AG04450 (cell line): ENCODE data around the gene BNC1. TPM values are rescaled to one million over a fixed set of nuclear protein-coding genes. Genes with fewer than 3 reads are reported as not detected.
A peak's percentile ranks its signal among the peaks of the same experiment; 100 is the strongest.

Experiments
- CTCF ChIA-PET: fragments of 300-600, 350-600 bp; formaldehyde crosslinking; extraction: SDS; loops from one replicate; lab custom pipeline; 2022; ENCODE audit warnings: antibody characterized with exemption, inconsistent platforms; lab: Charles Lee
- POLR2A ChIA-PET: fragments of 350-600 bp; formaldehyde crosslinking; extraction: SDS; loops from one replicate; lab custom pipeline; 2021; ENCODE audit warnings: antibody characterized with exemption, inconsistent platforms; lab: Yijun Ruan, JAX
- DNase-seq: peaks from one replicate; pipeline ENCODE4 v3.0.0-alpha.2; 2011; ENCODE audit warnings: low read depth, low spot score
- H3K27ac ChIP-seq: one replicate; pipeline ENCODE4 v1.5.1; 2012; ENCODE audit warnings: low read depth, low read length, control low read depth
- H3K27me3 ChIP-seq: one replicate; pipeline ENCODE4 v1.6.0; 2012; ENCODE audit warnings: low read length; ENCODE audit not compliant: control insufficient read depth, insufficient read depth
- H3K4me3 ChIP-seq: 2 replicates; pipeline ENCODE4 v1.5.1; 2011; ENCODE audit warnings: mild to moderate bottlenecking, low read depth, low read length, control low read depth
- H3K9me3 ChIP-seq: 2 replicates; pipeline ENCODE4 v1.5.1; 2012; ENCODE audit warnings: low read length; ENCODE audit not compliant: control insufficient read depth, insufficient read depth
- polyA plus RNA-seq: library from polyadenylated mRNA; depleted of rRNA; stranded (reverse); fragments of >200 nt; gene quantifications from 2 replicates; pipeline ENCODE4 v1.2.3, GENCODE V29; 2011
- TF ChIP-seq, protein P1 (sequence below): IDR thresholded peaks from 2 replicates; pipeline ENCODE4 v1.5.1; 2011; ENCODE audit warnings: low read depth, low read length, control low read depth, inconsistent platforms

Gene BNC1
- polyA plus RNA-seq, 1 experiment = 2.2 TPM

DNA sequence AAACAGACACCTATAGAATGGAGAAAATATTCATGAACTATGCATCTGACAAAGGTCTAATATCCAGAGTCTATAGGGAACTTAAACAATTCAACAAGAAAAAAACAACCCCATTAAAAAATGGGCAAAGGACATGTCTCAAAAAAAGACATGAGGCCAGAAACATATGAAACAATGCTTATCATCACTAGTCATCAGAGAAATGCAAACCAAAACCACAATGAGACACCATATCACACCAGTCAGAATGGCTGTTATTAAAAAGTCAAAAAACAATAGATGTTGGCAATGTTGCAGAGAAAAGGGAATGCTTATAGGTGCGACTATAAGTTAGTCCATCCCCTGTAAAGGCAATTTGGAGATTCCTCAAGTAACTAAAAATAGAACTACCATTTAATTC lies 65.4 kb downstream of the BNC1 start:
- no peak overlapping the region for H3K27ac ChIP-seq
- ChIA-PET CTCF (no interaction called here), POLR2A (no interaction called here)
- H3K9me3 ChIP-seq = no peaks in the 10 kb centered on the region; the same call in 1 of the 2 replicates
- no peak for DNase-seq
- no peak overlapping the region for H3K4me3 ChIP-seq
- TF ChIP-seq, protein P1, sequence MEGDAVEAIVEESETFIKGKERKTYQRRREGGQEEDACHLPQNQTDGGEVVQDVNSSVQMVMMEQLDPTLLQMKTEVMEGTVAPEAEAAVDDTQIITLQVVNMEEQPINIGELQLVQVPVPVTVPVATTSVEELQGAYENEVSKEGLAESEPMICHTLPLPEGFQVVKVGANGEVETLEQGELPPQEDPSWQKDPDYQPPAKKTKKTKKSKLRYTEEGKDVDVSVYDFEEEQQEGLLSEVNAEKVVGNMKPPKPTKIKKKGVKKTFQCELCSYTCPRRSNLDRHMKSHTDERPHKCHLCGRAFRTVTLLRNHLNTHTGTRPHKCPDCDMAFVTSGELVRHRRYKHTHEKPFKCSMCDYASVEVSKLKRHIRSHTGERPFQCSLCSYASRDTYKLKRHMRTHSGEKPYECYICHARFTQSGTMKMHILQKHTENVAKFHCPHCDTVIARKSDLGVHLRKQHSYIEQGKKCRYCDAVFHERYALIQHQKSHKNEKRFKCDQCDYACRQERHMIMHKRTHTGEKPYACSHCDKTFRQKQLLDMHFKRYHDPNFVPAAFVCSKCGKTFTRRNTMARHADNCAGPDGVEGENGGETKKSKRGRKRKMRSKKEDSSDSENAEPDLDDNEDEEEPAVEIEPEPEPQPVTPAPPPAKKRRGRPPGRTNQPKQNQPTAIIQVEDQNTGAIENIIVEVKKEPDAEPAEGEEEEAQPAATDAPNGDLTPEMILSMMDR = no peak
- H3K27me3 ChIP-seq = no peaks in the 10 kb centered on the region

DNA sequence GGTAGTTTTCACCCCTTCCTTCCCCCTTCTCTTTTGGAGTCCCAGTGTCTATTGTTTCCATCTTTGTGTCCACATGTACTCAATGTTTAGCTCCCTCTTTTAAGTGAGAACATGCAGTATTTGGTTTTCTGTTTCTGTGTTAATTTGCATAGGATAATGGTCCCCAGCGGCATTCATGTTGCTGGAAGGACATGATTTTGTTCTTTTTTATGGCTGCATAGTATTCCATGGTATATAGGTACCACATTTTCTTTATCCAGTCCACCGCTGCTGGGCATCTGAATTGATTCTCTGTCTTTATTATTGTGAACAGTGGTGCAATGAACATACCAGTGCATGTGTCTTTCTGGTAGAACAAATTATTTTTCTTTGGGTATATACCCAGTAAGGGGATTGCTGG lies 69.2 kb downstream of the BNC1 start:
- POLR2A ChIA-PET = no interaction called here
- CTCF ChIA-PET = no interaction called here
- TF ChIP-seq, protein P1 = no peak

DNA sequence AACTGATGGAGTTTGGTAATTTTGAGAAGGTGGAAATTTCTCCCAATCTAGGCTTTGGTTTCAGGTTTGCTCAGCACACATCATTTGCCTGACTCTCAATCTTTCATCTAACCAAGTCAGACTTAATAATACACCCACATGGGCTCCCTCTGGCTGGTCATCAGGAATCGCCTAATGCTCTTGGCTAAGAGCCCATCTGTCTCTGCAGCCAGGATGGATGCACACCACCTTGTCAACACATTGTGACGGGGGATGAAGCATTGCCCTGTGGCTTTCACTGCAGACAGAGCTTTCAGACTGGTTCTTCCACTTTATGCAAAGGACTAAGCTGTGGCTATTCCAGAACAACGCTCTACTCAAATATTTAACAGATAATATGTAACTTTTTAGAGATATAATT lies 73.8 kb downstream of the BNC1 start:
- ChIA-PET POLR2A (no interaction called here), CTCF (interaction anchor here (1.4 kb wide), 1 partner anchor 38 kb away, joined by 4 read pairs; no protein-coding TSS in a partner anchor)
- TF ChIP-seq, protein P1 = no peak
- H3K9me3 ChIP-seq = no peaks in the 10 kb centered on the region
- DNase-seq = no peak
- H3K4me3 ChIP-seq = no peak overlapping the region
- H3K27ac ChIP-seq = no peak overlapping the region
- no peaks in the 10 kb centered on the region for H3K27me3 ChIP-seq

More for the DNA sequence above, 69.2 kb downstream of the BNC1 start:
- H3K27ac ChIP-seq = no peak overlapping the region
- no peak for DNase-seq
- no peaks in the 10 kb centered on the region for H3K27me3 ChIP-seq
- H3K4me3 ChIP-seq = no peak overlapping the region
- H3K9me3 ChIP-seq = no peaks in the 10 kb centered on the region

DNA sequence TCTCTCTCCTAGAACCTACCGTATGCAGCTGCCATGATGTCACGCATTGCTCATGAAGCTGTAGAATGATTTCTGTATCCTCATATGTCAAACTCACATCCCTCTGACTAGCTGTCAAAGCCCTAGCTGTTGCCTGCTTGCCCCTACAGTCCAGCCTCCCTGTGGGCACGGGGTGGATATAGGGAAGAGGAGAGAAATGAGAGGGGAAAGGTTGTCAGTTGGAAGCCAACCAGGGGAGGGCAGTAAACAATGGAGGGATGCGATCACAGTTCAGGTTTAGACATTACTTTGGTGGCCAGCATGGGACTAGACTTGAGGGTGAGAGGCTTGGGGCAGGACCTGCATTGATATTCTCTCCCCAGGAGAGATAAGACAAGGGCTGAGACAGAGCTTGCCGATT lies 75.1 kb downstream of the BNC1 start:
- no peaks in the 10 kb centered on the region for H3K9me3 ChIP-seq
- H3K27me3 ChIP-seq = no peaks in the 10 kb centered on the region
- ChIA-PET POLR2A (no interaction called here), CTCF (no interaction called here)
- DNase-seq = no peak
- TF ChIP-seq, protein P1 = no peak
- H3K4me3 ChIP-seq = no peak overlapping the region
- no peak overlapping the region for H3K27ac ChIP-seq

DNA sequence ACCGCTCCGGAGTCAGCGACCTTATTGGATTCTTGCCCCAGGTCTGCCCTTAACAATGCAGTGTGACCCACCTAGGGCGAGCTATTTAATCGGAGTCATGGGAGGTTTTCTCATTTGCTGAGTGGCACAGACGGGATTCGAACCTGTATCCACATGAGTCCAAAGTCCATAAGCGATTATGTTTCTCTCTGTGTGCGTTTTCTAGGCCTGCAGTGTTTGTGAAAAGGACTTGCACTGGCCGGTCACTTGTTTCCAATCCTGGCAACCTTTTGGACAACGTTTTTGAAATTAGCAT lies 76.2 kb downstream of the BNC1 start:
- CTCF ChIA-PET = interaction anchor here (0.7 to 1.1 kb wide), 2 partner anchors 198 to 215 kb away, joined by 5 to 6 read pairs; no protein-coding TSS in a partner anchor
- POLR2A ChIA-PET = interaction anchor here (1.2 kb wide), 1 partner anchor 141 kb away, joined by 6 read pairs; the partner anchor contains the start of gene BTBD1

More for the DNA sequence above, 76.2 kb downstream of the BNC1 start:
- H3K27me3 ChIP-seq = no peaks in the 10 kb centered on the region
- no peak for DNase-seq
- H3K9me3 ChIP-seq = no peaks in the 10 kb centered on the region
- peak overlapping the region; percentile 80 for H3K4me3 ChIP-seq
- H3K27ac ChIP-seq = no peak overlapping the region
- TF ChIP-seq, protein P1 = no peak
